Measurements from ENCODE around the gene LRRC4.

The LRRC4 gene

DNA sequence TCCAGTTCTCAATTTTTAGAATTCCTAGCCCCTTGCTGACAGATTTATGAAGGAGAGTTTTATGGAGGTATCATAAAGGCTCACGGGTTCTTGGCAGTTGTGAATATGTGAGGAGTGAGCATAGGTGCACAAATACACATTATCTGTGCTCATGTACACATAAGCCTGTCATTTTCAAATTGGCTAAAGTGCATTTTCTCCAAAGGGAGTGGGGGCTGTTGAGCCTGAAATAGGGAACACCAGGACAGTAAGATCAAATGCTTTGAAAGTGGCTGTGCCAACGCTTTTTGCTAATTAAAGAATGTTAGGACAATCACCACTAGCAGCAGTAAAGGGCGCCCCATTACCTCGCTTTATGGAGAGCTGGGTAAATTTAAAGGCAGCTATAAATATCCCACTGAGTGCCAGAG is 8.3 kb upstream of the LRRC4 start (continued):
- TF ChIP-seq, protein P1, sequence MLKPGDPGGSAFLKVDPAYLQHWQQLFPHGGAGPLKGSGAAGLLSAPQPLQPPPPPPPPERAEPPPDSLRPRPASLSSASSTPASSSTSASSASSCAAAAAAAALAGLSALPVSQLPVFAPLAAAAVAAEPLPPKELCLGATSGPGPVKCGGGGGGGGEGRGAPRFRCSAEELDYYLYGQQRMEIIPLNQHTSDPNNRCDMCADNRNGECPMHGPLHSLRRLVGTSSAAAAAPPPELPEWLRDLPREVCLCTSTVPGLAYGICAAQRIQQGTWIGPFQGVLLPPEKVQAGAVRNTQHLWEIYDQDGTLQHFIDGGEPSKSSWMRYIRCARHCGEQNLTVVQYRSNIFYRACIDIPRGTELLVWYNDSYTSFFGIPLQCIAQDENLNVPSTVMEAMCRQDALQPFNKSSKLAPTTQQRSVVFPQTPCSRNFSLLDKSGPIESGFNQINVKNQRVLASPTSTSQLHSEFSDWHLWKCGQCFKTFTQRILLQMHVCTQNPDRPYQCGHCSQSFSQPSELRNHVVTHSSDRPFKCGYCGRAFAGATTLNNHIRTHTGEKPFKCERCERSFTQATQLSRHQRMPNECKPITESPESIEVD (tag by site-specific recombination; IDR thresholded peaks at IDR 0.05) = peak; percentile 95
- no peak for TF ChIP-seq ZNF768 (tag by site-specific recombination; IDR thresholded peaks at IDR 0.05)
- TF ChIP-seq, protein P2, sequence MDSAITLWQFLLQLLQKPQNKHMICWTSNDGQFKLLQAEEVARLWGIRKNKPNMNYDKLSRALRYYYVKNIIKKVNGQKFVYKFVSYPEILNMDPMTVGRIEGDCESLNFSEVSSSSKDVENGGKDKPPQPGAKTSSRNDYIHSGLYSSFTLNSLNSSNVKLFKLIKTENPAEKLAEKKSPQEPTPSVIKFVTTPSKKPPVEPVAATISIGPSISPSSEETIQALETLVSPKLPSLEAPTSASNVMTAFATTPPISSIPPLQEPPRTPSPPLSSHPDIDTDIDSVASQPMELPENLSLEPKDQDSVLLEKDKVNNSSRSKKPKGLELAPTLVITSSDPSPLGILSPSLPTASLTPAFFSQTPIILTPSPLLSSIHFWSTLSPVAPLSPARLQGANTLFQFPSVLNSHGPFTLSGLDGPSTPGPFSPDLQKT (IDR thresholded peaks at IDR 0.05; ENCODE audit: borderline replicate concordance, low read depth, low read length) = no peak
- no peak for TF ChIP-seq ZNF404 (tag by site-specific recombination; IDR thresholded peaks at IDR 0.05)
- TF ChIP-seq, protein P3, sequence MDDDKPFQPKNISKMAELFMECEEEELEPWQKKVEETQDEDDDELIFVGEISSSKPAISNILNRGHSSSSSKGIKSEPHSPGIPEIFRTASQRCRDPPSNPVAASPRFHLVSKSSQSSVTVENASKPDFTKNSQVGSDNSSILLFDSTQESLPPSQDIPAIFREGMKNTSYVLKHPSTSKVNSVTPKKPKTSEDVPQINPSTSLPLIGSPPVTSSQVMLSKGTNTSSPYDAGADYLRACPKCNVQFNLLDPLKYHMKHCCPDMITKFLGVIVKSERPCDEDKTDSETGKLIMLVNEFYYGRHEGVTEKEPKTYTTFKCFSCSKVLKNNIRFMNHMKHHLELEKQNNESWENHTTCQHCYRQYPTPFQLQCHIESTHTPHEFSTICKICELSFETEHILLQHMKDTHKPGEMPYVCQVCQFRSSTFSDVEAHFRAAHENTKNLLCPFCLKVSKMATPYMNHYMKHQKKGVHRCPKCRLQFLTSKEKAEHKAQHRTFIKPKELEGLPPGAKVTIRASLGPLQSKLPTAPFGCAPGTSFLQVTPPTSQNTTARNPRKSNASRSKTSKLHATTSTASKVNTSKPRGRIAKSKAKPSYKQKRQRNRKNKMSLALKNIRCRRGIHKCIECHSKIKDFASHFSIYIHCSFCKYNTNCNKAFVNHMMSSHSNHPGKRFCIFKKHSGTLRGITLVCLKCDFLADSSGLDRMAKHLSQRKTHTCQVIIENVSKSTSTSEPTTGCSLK (tag by site-specific recombination; IDR thresholded peaks at IDR 0.05) = no peak
- TF ChIP-seq, protein P4, sequence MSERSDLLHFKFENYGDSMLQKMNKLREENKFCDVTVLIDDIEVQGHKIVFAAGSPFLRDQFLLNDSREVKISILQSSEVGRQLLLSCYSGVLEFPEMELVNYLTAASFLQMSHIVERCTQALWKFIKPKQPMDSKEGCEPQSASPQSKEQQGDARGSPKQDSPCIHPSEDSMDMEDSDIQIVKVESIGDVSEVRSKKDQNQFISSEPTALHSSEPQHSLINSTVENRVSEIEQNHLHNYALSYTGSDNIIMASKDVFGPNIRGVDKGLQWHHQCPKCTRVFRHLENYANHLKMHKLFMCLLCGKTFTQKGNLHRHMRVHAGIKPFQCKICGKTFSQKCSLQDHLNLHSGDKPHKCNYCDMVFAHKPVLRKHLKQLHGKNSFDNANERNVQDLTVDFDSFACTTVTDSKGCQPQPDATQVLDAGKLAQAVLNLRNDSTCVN (tag by site-specific recombination; optimal IDR thresholded peaks at IDR 0.05) = no peak
- peak; percentile 87 for TF ChIP-seq SP7 (tag by site-specific recombination; IDR thresholded peaks at IDR 0.05)
- TF ChIP-seq WT1 (tag by site-specific recombination; IDR thresholded peaks at IDR 0.05) = peak; percentile 91
- TF ChIP-seq, protein P5, sequence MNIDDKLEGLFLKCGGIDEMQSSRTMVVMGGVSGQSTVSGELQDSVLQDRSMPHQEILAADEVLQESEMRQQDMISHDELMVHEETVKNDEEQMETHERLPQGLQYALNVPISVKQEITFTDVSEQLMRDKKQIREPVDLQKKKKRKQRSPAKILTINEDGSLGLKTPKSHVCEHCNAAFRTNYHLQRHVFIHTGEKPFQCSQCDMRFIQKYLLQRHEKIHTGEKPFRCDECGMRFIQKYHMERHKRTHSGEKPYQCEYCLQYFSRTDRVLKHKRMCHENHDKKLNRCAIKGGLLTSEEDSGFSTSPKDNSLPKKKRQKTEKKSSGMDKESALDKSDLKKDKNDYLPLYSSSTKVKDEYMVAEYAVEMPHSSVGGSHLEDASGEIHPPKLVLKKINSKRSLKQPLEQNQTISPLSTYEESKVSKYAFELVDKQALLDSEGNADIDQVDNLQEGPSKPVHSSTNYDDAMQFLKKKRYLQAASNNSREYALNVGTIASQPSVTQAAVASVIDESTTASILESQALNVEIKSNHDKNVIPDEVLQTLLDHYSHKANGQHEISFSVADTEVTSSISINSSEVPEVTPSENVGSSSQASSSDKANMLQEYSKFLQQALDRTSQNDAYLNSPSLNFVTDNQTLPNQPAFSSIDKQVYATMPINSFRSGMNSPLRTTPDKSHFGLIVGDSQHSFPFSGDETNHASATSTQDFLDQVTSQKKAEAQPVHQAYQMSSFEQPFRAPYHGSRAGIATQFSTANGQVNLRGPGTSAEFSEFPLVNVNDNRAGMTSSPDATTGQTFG (tag by site-specific recombination; IDR thresholded peaks at IDR 0.05; ENCODE audit: borderline replicate concordance) = no peak
- TF ChIP-seq ZNF350 (tag by site-specific recombination; IDR thresholded peaks at IDR 0.05) = no peak

DNA sequence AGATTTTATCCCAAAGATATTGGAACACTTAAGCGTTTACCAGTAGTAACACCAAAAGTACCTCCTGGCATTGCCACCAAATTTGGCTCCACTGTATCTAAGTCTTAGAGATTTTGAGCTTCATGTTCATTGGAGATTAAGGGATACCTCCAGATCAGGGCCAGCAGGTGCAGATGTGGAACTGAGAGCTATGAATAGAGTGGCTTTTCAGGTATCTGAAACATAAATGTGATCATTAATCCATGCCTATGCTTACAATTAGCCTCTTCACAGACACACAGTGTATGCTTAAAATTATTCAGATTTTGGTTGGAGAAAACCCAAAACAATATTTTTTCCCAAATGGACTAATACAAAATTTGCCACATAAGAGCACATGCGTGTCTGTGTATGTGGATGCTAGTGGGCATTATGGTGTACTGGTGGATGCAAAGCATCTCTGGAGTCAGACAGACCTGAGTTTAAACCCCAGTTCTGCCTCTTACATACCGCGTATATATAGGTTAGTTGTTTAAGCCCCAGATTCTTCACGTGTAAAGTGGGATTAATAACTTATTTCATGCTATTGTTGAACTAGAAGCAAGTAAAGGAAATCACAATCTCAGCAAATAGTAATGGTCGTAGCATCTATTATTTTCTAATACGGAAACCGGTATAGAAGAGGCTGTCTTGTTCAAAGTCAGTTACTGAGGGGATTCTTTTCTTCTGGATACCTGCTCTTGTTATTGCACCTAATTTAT is 6.8 kb upstream of the LRRC4 start:
- TF ChIP-seq ZNF214 (tag by site-specific recombination; IDR thresholded peaks at IDR 0.05; ENCODE audit: borderline replicate concordance) = no peak
- TF ChIP-seq FEZF1 (tag by site-specific recombination; IDR thresholded peaks at IDR 0.05) = no peak
- TF ChIP-seq ZNF529 (tag by site-specific recombination; IDR thresholded peaks at IDR 0.05; ENCODE audit: insufficient replicate concordance) = no peak
- no peak for TF ChIP-seq SP7 (tag by site-specific recombination; IDR thresholded peaks at IDR 0.05)
- no peak for TF ChIP-seq ZSCAN23 (tag by site-specific recombination; IDR thresholded peaks at IDR 0.05)
- TF ChIP-seq ZNF777 (tag by site-specific recombination; IDR thresholded peaks at IDR 0.05; ENCODE audit: borderline replicate concordance) = no peak
- no peak for TF ChIP-seq OVOL3 (tag by site-specific recombination; IDR thresholded peaks at IDR 0.05)
- TF ChIP-seq, protein P6, sequence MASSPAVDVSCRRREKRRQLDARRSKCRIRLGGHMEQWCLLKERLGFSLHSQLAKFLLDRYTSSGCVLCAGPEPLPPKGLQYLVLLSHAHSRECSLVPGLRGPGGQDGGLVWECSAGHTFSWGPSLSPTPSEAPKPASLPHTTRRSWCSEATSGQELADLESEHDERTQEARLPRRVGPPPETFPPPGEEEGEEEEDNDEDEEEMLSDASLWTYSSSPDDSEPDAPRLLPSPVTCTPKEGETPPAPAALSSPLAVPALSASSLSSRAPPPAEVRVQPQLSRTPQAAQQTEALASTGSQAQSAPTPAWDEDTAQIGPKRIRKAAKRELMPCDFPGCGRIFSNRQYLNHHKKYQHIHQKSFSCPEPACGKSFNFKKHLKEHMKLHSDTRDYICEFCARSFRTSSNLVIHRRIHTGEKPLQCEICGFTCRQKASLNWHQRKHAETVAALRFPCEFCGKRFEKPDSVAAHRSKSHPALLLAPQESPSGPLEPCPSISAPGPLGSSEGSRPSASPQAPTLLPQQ (tag by site-specific recombination; IDR thresholded peaks at IDR 0.05) = no peak
- no peak for TF ChIP-seq YY2 (tag by site-specific recombination; IDR thresholded peaks at IDR 0.05)
- no peak for TF ChIP-seq ZBTB7A (tag by site-specific recombination; IDR thresholded peaks at IDR 0.05; ENCODE audit: low read depth)
- TF ChIP-seq ZNF843 (tag by site-specific recombination; IDR thresholded peaks at IDR 0.05) = no peak
- TF ChIP-seq, protein P2 (IDR thresholded peaks at IDR 0.05; ENCODE audit: borderline replicate concordance, low read depth, low read length) = no peak
- TF ChIP-seq ZNF202 (tag by site-specific recombination; IDR thresholded peaks at IDR 0.05; ENCODE audit: borderline replicate concordance) = no peak
- TF ChIP-seq SALL2 (tag by site-specific recombination; IDR thresholded peaks at IDR 0.05; ENCODE audit: borderline replicate concordance) = no peak
- peaks cover 6% of the 10 kb centered on the region for H3K4me1 ChIP-seq (ENCODE audit: control insufficient read depth, insufficient read depth, low read length)
- H3K27ac ChIP-seq (ENCODE audit: extremely low read depth, low read depth, low read length) = no peak overlapping the region
- CTCF ChIA-PET = interaction anchor here (0.7 to 6.2 kb wide), 3 partner anchors 9 to 171 kb away, joined by 3 to 69 read pairs (median 5); no protein-coding TSS in a partner anchor
- H3K4me3 ChIP-seq (ENCODE audit: low read depth, low read length) = no peak overlapping the region
- POLR2A ChIA-PET = no interaction called here
- H3K36me3 ChIP-seq (ENCODE audit: control insufficient read depth in 2 of 2, insufficient read depth in 1 of 2, low read length in 2 of 2) = no peaks in the 10 kb centered on the region
- H3K9me3 ChIP-seq (ENCODE audit: control insufficient read depth, insufficient read depth, low read depth, low read length) = no peaks in the 10 kb centered on the region

Measured in HEK293 (cell line).